ENCODE data around the gene RASA3. TPM values are rescaled to one million over a fixed set of nuclear protein-coding genes. Genes with fewer than 3 reads are reported as not detected.

The RASA3 gene
- total and polyA plus RNA-seq, 2 of the 4 experiments (the other 2 are of a cell fraction) = 21.0 to 31.4 TPM

- ATAC-seq (ENCODE audit: low read depth) = no peak
- POLR2A ChIA-PET (ENCODE audit: unreplicated experiment) = interaction anchor here (0.5 kb wide), 1 partner anchor 13 kb away, joined by 3 read pairs; no protein-coding TSS in a partner anchor
Measured at GRCh38 chr13:114030666-114031610, 101.5 kb downstream of the RASA3 start.

More at GRCh38 chr13:114030666-114031610, 101.5 kb downstream of the RASA3 start:
- Histone ChIP-seq H4K5ac (ENCODE audit: low read depth, low read length) (no peak overlapping the region), H3K4me1 (ENCODE audit: control insufficient read depth, insufficient read depth, low read length) (peaks cover 52% of the 10 kb centered on the region), H3K56ac (ENCODE audit: extremely low read depth, insufficient read depth, low read length) (no peak overlapping the region), H3K14ac (replicated peaks; ENCODE audit: low read depth, low read length) (no peak overlapping the region), H2AK5ac (ENCODE audit: low read depth, low read length) (peak overlapping the region; percentile 96), H4K91ac (ENCODE audit: insufficient read depth, low read depth, low read length) (peak overlapping the region; percentile 33; the same call in 1 of the 2 replicates), H2BK15ac (ENCODE audit: low read depth, low read length) (no peak overlapping the region), H2BK5ac (ENCODE audit: low read depth, low read length, poor library complexity, severe bottlenecking) (peak overlapping the region; percentile 55), H3K18ac (ENCODE audit: low read depth, low read length) (no peak overlapping the region), H4K8ac (ENCODE audit: low read depth in 2 of 2, low read length in 2 of 2) (peak overlapping the region in 1 of 2 experiments; percentile 69; a peak in 1 of 4 replicates), H3K9me1 (ENCODE audit: insufficient read depth, low read length) (peaks cover 40% of the 10 kb centered on the region), H3K36me3 (ENCODE audit: control insufficient read depth, insufficient read depth, low read length) (peaks cover 36% of the 10 kb centered on the region), H3K27me3 (ENCODE audit: control insufficient read depth, insufficient read depth, low read length) (no peaks in the 10 kb centered on the region), H3K4me3 (ENCODE audit: insufficient read depth, low read depth, low read length) (no peak overlapping the region), H2AFZ (replicated peaks; ENCODE audit: low read length, poor library complexity) (peak overlapping the region; percentile 23), H2BK20ac (ENCODE audit: low read depth, low read length) (no peak overlapping the region), H3K23ac (ENCODE audit: low read depth, low read length) (no peak overlapping the region), H3K79me1 (ENCODE audit: low read depth in 1 of 2, low read length in 2 of 2) (peaks cover 26 to 82% of the 10 kb centered on the region in 2 experiments), H3K27ac (ENCODE audit: insufficient read depth, low read length) (no peak overlapping the region), H2AK9ac (replicated peaks; ENCODE audit: low read depth, low read length, poor library complexity) (peak overlapping the region; percentile 29), H4K20me1 (ENCODE audit: insufficient read depth, low read length) (peaks cover 79% of the 10 kb centered on the region), H3K4ac (ENCODE audit: low read depth, low read length) (peak overlapping the region; percentile 44; the same call in 1 of the 2 replicates), H2BK120ac (ENCODE audit: low read depth, low read length) (0 out of 2 replicates have a peak overlapping the region, but pooled peaks have one; percentile 24), H3K9me3 (ENCODE audit: control insufficient read depth, insufficient read depth, low read length) (no peaks in the 10 kb centered on the region), H3K9ac (ENCODE audit: low read depth, low read length) (no peak overlapping the region), H3K4me2 (ENCODE audit: low read depth, low read length) (no peak overlapping the region)
- DNase-seq = no peak
- in situ Hi-C loops (cut with MboI; ENCODE audit: low sequenced_read_pairs) = no loop called here
- intact Hi-C loops (cut with micrococcal nuclease) = no loop called here
- CTCF ChIA-PET = no interaction called here
- BruUV-seq (replicated peaks) = no TSS peak
- dilution Hi-C loops (cut with HindIII; ENCODE audit: low sequenced_read_pairs, unreplicated experiment) = no loop called here
- TF ChIP-seq SMC3 (IDR thresholded peaks at IDR 0.05; ENCODE audit: low read depth, low read length) (no peak), MAZ (IDR thresholded peaks at IDR 0.05; ENCODE audit: borderline replicate concordance, low read depth, low read length) (no peak), BHLHE40 (IDR thresholded peaks at IDR 0.05; ENCODE audit: low read depth, low read length) (no peak), RAD21 (IDR thresholded peaks at IDR 0.05; ENCODE audit: low read length) (no peak), MXI1 (IDR thresholded peaks at IDR 0.05; ENCODE audit: borderline replicate concordance, low read depth, low read length) (no peak), CHD1 (IDR thresholded peaks at IDR 0.05; ENCODE audit: low read depth, low read length) (no peak)
- 100% methylated on average over 17 of the region's 28 CpGs; no CpG with 5 or more reads in 1 of the 2 experiments for WGBS, 2 experiments (ENCODE audit: extremely low coverage in 2 of 2, insufficient read length in 1 of 2)

Measured in IMR-90 (cell line).